ENCODE data around the gene ZNF521.

DNA sequence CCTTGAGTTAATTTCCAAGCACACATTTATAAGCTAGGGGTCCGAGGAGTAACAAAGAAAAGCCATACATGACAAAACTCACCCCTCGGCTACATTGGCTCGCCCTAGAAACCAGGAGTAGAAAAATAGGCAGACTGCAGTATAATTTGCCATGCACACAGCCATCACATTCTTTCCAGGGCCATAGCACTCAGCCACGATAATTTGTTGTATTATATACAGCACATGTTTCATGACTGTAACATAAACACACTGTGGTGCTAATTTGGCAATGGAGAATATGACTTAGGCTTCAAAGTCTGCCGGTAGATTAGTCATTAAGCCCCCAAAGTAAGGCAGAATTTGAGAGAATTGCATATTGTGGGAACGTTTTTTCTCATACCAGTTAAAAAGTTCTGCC lies 254.9 kb downstream of the ZNF521 start:
- TF ChIP-seq, protein P1, sequence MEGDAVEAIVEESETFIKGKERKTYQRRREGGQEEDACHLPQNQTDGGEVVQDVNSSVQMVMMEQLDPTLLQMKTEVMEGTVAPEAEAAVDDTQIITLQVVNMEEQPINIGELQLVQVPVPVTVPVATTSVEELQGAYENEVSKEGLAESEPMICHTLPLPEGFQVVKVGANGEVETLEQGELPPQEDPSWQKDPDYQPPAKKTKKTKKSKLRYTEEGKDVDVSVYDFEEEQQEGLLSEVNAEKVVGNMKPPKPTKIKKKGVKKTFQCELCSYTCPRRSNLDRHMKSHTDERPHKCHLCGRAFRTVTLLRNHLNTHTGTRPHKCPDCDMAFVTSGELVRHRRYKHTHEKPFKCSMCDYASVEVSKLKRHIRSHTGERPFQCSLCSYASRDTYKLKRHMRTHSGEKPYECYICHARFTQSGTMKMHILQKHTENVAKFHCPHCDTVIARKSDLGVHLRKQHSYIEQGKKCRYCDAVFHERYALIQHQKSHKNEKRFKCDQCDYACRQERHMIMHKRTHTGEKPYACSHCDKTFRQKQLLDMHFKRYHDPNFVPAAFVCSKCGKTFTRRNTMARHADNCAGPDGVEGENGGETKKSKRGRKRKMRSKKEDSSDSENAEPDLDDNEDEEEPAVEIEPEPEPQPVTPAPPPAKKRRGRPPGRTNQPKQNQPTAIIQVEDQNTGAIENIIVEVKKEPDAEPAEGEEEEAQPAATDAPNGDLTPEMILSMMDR (conservative IDR thresholded peaks at IDR 0.05; ENCODE audit: low read depth in 2 of 2): no peak
- no peak for TF ChIP-seq EZH2 (IDR thresholded peaks at IDR 0.05; ENCODE audit: low read depth, unreplicated experiment)
- TF ChIP-seq, protein P2, sequence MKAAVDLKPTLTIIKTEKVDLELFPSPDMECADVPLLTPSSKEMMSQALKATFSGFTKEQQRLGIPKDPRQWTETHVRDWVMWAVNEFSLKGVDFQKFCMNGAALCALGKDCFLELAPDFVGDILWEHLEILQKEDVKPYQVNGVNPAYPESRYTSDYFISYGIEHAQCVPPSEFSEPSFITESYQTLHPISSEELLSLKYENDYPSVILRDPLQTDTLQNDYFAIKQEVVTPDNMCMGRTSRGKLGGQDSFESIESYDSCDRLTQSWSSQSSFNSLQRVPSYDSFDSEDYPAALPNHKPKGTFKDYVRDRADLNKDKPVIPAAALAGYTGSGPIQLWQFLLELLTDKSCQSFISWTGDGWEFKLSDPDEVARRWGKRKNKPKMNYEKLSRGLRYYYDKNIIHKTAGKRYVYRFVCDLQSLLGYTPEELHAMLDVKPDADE (IDR thresholded peaks at IDR 0.05): no peak
- TF ChIP-seq POLR2AphosphoS5 (IDR thresholded peaks at IDR 0.05; ENCODE audit: low read depth): no peak
- no peak for TF ChIP-seq REST (IDR thresholded peaks at IDR 0.05; ENCODE audit: unreplicated experiment)
- no peak for TF ChIP-seq EZH2phosphoT487 (IDR thresholded peaks at IDR 0.05; ENCODE audit: unreplicated experiment)
- no peak for TF ChIP-seq JUNB (IDR thresholded peaks at IDR 0.05; ENCODE audit: unreplicated experiment)
- TF ChIP-seq ZNF331 (CRISPR knock-in tag; IDR thresholded peaks at IDR 0.05; ENCODE audit: low read depth): no peak
- TF ChIP-seq STAT1 (IDR thresholded peaks at IDR 0.05; ENCODE audit: unreplicated experiment): no peak

All from GM23338 (cell line).